GM23338 (cell line): Measurements from ENCODE around the gene SREBF2.

ENCODE experiments used
- CREB1 ChIP-seq: fragments of 250-450 bp; sonication (Bioruptor Pico); IDR thresholded peaks from 2 replicates; pipeline ENCODE4 v1.5.0; 2020; ENCODE audit warnings: low read depth, mild to moderate bottlenecking, moderate library complexity
- EZH2 ChIP-seq: fragments of 200-600 bp; sonication (generic); IDR thresholded peaks from one replicate; pipeline ENCODE4 v1.8.0; 2017; ENCODE audit warnings: antibody characterized with exemption, mild to moderate bottlenecking, low read depth; ENCODE audit not compliant: unreplicated experiment
- EZH2phosphoT487 ChIP-seq: fragments of 200-600 bp; sonication (generic); IDR thresholded peaks from one replicate; pipeline ENCODE4 v1.8.1; 2018; ENCODE audit warnings: antibody characterized with exemption; ENCODE audit not compliant: unreplicated experiment
- POLR2AphosphoS5 ChIP-seq: IDR thresholded peaks from 2 replicates; pipeline ENCODE4 v1.6.1; 2016; ENCODE audit warnings: antibody characterized with exemption, low read depth
- TF ChIP-seq, protein P1 (sequence below), 2 experiments: fragments of 200-600 bp in 1 of 2; sonication (generic) in 1 of 2; conservative IDR thresholded peaks; 2 replicates each; pipeline versions ENCODE4 v1.5.1 to v1.6.1; 2016 to 2017; ENCODE audit warnings: antibody characterized with exemption in 2 of 2, low read depth in 2 of 2, mild to moderate bottlenecking in 2 of 2, moderate library complexity in 1 of 2

DNA sequence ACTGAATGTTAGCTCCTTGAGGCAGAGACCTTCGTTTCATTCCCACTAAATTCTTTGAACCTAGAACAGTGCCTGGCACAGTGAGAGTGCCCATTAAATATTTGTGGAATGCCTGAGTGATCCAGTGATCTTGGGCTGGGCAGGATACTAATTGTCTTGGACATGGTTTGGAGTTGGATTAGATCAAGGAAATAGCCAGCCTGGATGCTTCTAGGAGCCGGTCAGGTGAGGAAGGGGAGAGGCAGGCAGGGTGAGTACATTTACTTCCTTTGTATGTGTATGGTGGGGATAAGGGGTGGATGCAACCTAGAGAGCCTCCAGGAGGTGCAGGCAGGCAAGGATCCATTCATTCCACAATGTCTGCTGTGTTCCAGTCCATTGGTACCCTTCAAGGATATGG is 3.6 kb downstream of the SREBF2 start:
- TF ChIP-seq, protein P1, sequence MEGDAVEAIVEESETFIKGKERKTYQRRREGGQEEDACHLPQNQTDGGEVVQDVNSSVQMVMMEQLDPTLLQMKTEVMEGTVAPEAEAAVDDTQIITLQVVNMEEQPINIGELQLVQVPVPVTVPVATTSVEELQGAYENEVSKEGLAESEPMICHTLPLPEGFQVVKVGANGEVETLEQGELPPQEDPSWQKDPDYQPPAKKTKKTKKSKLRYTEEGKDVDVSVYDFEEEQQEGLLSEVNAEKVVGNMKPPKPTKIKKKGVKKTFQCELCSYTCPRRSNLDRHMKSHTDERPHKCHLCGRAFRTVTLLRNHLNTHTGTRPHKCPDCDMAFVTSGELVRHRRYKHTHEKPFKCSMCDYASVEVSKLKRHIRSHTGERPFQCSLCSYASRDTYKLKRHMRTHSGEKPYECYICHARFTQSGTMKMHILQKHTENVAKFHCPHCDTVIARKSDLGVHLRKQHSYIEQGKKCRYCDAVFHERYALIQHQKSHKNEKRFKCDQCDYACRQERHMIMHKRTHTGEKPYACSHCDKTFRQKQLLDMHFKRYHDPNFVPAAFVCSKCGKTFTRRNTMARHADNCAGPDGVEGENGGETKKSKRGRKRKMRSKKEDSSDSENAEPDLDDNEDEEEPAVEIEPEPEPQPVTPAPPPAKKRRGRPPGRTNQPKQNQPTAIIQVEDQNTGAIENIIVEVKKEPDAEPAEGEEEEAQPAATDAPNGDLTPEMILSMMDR (conservative IDR thresholded peaks at IDR 0.05; ENCODE audit: low read depth in 2 of 2): no peak
- no peak for TF ChIP-seq CREB1
- no peak for TF ChIP-seq POLR2AphosphoS5
- no peak for TF ChIP-seq EZH2phosphoT487
- no peak for TF ChIP-seq EZH2
